HEK293 (cell line): ENCODE data around the gene NPFF.

Experiments
- AEBP2 ChIP-seq: fragments of 450-650 bp; formaldehyde crosslinking; IDR thresholded peaks from 2 replicates; pipeline ENCODE4 v1.5.1; 2016; ENCODE audit warnings: missing biosample characterization, missing genetic modification characterization, borderline replicate concordance
- GLI4 ChIP-seq: fragments of 450-650 bp; formaldehyde crosslinking; IDR thresholded peaks from 2 replicates; pipeline ENCODE4 v1.5.1; 2016; ENCODE audit warnings: missing biosample characterization, missing genetic modification characterization
- TCF7L2 ChIP-seq: IDR thresholded peaks from 2 replicates; pipeline ENCODE4 v1.6.1; 2011; ENCODE audit warnings: low read depth, mild to moderate bottlenecking, inconsistent platforms, low read length, moderate library complexity, borderline replicate concordance
- YY1 ChIP-seq: fragments of 450-650 bp; formaldehyde crosslinking; IDR thresholded peaks from 2 replicates; pipeline ENCODE4 v1.5.1; 2018; ENCODE audit warnings: missing biosample characterization, missing genetic modification characterization
- ZBTB8A ChIP-seq: fragments of 450-650 bp; formaldehyde crosslinking; IDR thresholded peaks from 2 replicates; pipeline ENCODE4 v1.5.1; 2016; ENCODE audit warnings: missing biosample characterization, missing genetic modification characterization
- ZFP37 ChIP-seq: fragments of 450-650 bp; formaldehyde crosslinking; IDR thresholded peaks from 2 replicates; pipeline ENCODE4 v1.5.1; 2016; ENCODE audit warnings: missing biosample characterization, missing genetic modification characterization
- ZNF138 ChIP-seq: fragments of 450-650 bp; formaldehyde crosslinking; IDR thresholded peaks from 2 replicates; pipeline ENCODE4 v1.5.1; 2016; ENCODE audit warnings: missing biosample characterization, missing genetic modification characterization, borderline replicate concordance
- ZNF335 ChIP-seq: fragments of 450-650 bp; formaldehyde crosslinking; conservative IDR thresholded peaks from 2 replicates; pipeline ENCODE4 v1.5.1; 2016; ENCODE audit warnings: missing biosample characterization, missing genetic modification characterization
- ZNF529 ChIP-seq: fragments of 450-650 bp; formaldehyde crosslinking; IDR thresholded peaks from 2 replicates; pipeline ENCODE4 v1.5.1; 2017; ENCODE audit warnings: missing genetic modification characterization, missing biosample characterization; ENCODE audit not compliant: insufficient replicate concordance
- TF ChIP-seq, protein P1 (sequence below): fragments of 450-650 bp; formaldehyde crosslinking; IDR thresholded peaks from 2 replicates; pipeline ENCODE4 v1.5.1; 2016; ENCODE audit warnings: missing biosample characterization, missing genetic modification characterization, low read depth
- TF ChIP-seq, protein P2 (sequence below): fragments of 450-650 bp; formaldehyde crosslinking; IDR thresholded peaks from 2 replicates; pipeline ENCODE4 v1.5.1; 2016; ENCODE audit warnings: missing biosample characterization, missing genetic modification characterization
- TF ChIP-seq, protein P3 (sequence below): fragments of 450-650 bp; formaldehyde crosslinking; IDR thresholded peaks from 2 replicates; pipeline ENCODE4 v1.5.1; 2016; ENCODE audit warnings: missing biosample characterization, missing genetic modification characterization, low read depth

GRCh38 chr12:53468282-53468681, 39.0 kb downstream of the NPFF start:
- TF ChIP-seq, protein P1, sequence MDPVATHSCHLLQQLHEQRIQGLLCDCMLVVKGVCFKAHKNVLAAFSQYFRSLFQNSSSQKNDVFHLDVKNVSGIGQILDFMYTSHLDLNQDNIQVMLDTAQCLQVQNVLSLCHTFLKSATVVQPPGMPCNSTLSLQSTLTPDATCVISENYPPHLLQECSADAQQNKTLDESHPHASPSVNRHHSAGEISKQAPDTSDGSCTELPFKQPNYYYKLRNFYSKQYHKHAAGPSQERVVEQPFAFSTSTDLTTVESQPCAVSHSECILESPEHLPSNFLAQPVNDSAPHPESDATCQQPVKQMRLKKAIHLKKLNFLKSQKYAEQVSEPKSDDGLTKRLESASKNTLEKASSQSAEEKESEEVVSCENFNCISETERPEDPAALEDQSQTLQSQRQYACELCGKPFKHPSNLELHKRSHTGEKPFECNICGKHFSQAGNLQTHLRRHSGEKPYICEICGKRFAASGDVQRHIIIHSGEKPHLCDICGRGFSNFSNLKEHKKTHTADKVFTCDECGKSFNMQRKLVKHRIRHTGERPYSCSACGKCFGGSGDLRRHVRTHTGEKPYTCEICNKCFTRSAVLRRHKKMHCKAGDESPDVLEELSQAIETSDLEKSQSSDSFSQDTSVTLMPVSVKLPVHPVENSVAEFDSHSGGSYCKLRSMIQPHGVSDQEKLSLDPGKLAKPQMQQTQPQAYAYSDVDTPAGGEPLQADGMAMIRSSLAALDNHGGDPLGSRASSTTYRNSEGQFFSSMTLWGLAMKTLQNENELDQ: no peak
- TF ChIP-seq ZNF335 (no peak), ZNF138 (tag by site-specific recombination) (no peak), YY1 (tag by site-specific recombination) (no peak), ZNF529 (tag by site-specific recombination) (no peak), AEBP2 (tag by site-specific recombination) (no peak), ZBTB8A (tag by site-specific recombination) (no peak), GLI4 (no peak), TCF7L2 (no peak), ZFP37 (no peak)
- TF ChIP-seq, protein P2, sequence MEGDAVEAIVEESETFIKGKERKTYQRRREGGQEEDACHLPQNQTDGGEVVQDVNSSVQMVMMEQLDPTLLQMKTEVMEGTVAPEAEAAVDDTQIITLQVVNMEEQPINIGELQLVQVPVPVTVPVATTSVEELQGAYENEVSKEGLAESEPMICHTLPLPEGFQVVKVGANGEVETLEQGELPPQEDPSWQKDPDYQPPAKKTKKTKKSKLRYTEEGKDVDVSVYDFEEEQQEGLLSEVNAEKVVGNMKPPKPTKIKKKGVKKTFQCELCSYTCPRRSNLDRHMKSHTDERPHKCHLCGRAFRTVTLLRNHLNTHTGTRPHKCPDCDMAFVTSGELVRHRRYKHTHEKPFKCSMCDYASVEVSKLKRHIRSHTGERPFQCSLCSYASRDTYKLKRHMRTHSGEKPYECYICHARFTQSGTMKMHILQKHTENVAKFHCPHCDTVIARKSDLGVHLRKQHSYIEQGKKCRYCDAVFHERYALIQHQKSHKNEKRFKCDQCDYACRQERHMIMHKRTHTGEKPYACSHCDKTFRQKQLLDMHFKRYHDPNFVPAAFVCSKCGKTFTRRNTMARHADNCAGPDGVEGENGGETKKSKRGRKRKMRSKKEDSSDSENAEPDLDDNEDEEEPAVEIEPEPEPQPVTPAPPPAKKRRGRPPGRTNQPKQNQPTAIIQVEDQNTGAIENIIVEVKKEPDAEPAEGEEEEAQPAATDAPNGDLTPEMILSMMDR (tag by site-specific recombination): no peak
- TF ChIP-seq, protein P3, sequence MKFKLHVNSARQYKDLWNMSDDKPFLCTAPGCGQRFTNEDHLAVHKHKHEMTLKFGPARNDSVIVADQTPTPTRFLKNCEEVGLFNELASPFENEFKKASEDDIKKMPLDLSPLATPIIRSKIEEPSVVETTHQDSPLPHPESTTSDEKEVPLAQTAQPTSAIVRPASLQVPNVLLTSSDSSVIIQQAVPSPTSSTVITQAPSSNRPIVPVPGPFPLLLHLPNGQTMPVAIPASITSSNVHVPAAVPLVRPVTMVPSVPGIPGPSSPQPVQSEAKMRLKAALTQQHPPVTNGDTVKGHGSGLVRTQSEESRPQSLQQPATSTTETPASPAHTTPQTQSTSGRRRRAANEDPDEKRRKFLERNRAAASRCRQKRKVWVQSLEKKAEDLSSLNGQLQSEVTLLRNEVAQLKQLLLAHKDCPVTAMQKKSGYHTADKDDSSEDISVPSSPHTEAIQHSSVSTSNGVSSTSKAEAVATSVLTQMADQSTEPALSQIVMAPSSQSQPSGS: no peak
